Central memory CD4-positive, alpha-beta T cell (primary cell): ENCODE data around the gene SLC12A7.

ENCODE experiments used
- DNase-seq: peaks from one replicate; pipeline ENCODE4 v3.0.0; 2022

Gene SLC12A7

DNA sequence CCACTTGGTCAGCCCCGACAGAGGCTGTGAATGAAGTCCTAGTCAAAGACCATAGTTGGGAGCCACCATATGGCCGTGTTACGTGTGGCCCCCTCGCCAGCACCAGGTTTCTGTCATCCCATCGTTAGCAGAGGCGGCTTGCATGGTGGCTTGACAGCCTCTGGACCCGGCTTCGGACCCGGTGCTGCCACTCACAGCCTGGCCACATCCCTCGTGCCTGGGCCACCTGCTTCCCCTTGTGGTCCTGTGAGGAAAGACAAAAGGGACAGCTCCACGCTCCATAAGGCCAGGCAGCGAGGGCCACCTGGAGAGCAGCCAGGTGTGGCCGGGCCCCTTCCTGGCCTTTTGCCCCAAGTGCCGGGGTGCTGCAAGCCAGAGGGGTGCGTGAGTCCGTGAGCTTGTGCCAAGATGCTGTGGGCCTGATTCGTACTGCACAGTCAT, 97.1 kb downstream of the SLC12A7 start:
- no peak for DNase-seq

DNA sequence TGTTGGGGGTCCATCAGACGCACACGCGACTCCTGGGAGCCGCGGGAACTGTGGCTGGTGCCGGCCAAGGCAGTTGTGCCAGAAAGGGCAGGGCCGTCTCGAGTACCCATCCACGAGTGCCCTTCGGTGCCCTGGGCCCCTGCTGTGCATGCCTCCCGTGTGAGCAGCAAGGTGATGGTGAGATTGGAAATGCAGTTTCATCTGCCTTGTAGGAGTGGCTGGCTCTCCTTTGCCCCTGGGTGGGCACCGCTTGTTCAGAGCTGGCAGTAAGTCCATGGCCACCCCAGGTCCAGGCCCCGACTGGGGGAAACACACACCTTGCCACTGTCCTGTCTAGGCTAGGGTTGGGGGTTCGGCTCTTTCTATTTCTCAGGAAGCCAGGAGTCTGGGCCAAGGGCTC, 97.5 kb downstream of the SLC12A7 start:
- DNase-seq, result no peak

DNA sequence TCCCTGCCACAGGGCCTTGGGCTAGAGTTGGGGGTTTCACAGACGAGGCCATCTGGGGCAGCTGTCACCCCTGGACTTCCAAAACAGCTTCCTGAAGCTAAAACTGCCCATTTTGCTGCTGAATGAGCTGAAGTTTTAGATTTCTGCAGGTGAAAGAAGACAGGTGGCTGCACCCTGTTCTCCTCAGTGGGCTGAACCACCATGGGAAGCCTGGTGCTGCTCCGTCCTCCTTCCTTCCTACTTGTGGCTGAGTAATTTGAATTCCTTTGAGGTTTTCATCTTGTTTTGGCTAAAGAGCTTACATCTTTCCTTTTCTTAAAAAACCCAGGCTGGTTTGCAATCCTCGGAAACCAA, 97.9 kb downstream of the SLC12A7 start:
- no peak for DNase-seq

DNA sequence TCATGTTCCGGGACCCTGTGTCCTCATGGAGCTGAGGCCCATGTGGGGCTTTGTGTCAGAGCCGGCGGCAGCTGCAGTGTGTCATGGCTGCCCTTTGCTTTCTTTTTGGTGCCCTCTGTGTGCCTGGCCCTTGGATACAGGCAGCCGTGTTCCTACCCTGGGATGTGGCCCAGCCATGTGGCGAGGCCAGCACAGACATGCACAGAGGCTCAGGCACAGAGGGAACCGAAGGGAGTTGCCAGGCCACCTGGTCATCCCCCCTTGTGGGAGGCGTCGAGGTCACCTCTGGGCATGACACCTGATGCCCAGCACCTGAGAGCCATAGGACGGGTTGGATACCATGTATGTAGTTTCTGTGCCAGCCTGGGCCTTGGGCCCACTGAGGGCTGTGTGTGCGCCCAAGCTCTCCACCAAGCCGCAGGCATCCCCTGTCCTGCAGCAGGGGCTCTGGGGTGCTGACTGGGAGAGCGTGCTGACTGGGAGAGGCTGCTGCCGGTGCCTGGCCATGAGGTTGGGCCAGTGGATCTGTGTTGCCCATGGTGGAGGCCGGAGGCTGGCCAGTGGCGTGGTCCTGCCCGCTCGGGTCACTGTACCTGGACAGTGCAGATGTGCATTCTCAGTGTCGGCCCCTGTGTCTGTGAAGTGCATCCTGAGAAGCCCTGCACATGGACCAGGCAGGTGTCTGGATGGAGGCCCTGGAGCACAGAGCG, 98.5 kb downstream of the SLC12A7 start:
- DNase-seq, result no peak

DNA sequence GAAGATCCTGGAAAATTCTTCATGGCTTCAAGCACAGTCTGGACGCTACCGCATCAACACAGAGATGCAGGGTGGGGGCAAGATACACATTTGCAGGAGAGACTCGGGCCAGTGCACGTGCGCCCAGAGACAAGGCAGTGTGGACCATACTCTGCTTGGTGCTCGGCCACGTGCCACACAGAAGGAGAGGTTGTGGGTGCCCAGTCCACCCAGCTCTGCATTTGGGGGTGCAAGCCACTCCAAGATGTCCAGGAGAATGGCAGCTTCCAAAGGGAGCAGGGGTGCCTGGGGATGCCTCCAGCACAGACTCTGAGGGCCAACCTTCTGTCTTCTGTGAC, 99.0 kb downstream of the SLC12A7 start:
- DNase-seq, result no peak

DNA sequence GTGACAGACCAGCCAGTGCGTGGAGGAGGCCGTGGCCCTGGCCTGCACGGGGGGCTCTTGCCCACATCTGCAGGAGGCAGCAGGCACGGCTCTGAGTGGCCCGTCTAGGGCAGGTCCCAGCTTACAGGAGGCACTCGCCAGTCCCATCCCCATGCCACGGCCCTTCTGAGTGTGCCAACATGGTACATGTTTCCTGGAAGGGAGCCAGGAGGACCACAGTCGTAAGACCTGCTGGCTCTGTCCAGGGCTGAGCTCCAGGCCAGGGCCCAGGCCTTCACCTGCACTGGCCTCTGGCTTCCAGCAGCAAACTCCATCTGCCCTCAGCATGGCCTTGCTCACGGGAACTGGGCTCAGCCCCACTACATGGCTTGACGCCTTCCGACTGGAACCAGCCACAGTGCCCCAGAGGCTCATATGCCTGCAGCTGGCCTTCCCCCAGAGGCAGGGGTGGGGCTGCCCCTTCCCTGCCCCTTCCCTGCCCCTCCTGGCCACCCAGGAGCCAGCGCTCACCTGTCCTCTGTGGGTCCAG, 99.5 kb downstream of the SLC12A7 start:
- DNase-seq, result no peak

DNA sequence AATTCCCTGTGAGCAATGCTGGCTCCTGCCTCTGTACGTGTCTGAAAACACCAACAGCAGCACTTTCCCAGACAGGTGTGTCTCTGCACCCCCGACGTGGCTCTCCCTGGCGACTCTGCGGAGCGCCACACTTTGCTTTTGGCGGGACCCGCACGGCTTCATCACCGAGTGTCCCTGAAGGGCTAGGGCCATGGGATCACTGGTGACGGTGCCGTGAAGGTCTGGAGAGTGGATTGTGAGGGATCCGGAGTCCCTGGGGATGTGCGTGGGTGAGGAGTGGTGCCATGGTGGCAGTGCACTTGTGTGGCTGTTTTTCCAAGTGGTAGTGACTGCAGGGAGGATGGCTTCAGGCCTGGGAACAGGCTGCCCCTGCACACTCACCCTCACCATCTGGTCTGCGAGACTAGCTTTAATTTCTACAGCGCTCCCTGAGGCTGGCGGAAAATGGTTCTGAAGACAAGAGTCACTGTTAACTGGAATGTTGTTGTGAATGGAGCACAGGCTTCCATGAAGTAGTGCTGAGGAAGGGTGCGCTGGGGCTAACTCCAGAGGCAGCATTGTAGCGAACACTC, 100.0 kb downstream of the SLC12A7 start:
- DNase-seq, result no peak

DNA sequence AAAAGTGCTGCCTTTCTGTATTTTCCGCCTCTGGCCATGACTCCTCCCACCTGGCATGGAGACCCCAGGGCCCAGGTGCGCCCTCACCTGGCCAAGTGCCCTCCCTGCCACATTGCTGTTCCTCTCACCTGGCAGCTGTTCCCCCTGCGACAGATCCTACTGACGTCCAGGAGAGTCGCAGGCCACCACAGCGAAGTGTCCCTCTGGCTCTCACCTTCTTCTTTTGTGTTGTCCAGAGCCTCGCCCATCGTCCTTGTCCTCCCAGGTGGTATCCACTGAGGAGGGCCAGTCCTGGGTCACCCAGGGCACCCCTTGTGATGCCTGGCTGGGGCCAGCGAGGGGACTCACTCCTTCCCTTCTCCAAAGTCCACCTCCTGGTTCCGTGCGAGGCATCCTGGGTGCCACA, 100.6 kb downstream of the SLC12A7 start:
- DNase-seq, result peak; percentile 33

DNA sequence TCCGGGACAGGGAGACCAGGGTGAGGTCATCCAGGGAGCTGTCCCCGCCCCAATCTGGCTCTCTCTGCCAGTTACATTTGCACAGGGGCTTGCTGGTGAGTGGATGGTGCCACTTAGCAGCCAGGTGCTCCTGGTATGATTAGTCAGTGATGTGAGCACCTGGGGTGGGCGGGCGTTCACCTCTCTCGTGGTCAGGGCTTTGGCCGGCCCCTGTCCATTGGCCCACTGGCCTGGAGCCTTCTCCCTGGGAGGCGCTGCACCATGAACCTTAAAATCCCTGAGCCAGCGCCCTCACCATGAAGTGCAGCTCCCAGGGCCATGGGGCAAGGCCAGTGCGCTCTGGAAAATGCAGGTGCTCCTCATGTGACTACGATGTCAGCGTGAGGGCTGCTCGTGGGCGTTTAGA, 101.2 kb downstream of the SLC12A7 start:
- no peak for DNase-seq

DNA sequence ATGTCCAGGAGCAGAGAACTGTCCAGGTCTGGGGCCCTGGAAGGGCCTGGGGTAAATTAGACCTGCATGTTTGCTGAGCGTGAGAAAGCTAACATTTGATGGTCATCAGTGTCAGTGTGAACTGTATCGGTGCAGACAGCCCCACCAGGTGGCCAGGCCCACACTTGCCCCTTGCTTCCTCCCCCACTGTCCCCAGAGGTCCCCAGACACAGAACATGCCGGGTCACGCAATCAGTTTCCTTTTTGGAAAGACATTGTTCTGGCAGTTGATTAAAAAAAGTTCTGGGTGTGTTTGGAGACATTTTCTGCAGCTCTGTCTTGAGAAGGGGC, 101.7 kb downstream of the SLC12A7 start:
- no peak for DNase-seq

DNA sequence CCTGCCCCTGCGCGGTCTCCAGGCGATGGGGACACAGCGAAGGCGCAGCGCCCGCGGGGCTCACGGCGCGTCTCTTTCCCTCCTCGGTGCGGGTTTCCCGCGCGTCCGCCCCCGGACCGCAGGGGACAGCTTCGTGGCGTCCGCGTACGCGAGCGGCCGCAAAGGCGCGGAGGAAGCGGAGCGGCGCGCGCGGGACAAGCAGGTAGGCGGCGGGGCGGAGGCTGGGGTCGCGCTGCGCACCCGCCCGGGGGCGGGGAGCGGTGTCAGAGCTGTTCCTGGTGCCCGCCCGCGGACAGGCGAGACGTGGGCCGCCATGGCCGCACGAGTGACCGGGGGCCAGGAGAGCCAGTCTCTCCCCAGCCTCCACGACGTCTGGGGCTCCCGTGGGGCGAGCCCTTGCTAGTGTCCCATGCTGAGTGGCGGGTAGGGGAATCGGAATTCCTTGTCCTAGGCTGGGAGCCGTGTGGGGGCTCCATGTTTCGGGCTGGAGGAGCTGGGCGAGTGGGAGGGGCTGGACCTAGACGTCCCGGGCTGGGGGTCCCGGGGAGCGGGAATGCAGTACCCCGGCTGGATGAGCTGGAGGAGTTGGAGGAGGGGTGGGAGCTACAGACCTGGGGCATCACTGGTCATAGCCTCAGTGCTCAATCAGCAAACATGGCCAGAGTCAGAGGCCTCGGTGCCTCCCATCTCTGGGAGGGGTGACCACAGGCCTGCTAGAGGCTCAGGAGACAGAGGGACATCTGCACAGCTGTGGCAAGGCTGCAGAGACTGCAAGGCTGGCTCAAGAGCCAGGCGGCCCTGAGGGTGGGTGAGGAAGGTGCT, 102.3 kb downstream of the SLC12A7 start:
- DNase-seq, result no peak

DNA sequence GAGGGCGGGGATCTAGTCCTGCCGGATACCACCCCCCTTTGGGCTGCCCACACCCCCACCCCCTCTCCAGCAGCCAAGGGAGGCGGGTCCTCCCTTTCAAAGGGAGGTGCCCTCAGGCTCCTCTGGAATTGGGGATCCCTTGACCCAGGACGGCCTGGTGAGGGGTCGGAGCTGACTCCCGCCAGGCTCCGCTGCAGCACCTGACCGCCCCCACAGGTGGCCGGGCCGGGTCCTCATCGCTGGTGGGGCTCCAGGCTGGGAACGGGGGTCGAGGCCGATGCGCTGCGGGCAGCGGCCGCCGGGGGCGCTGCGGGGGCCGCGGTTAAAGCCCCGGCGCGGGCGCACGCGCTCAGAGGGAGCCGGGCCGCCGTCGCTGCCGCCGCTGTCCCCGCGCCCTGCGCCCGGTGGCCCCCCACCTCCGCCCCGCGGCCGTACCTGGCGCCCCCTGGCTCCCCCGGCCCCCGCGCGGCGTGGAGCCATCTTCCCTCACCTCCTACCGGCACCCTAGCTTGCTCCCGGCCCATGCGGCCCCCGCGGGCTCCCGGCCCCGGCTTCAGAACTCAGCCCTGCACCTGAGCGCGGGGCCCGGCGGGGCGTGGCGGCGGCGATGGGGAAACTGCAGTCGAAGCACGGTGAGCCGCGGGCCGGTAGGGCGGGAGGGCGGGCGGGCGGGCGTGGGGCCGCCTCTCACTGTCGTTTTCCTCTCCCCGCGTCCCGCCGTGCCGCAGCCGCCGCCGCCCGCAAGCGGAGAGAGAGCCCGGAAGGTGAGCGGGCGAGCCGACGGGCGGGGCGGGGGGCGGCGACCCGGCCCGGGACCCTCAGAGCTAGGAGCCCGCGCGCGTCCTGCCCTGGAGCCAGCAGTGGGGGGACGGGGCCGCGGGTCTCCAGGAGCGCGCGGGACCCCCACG, 103.2 kb downstream of the SLC12A7 start, which contains the start of gene NKD2:
Gene NKD2 (plus strand): TSS at position 352 of the 908 bp plus-strand sequence. CDS start 256 bp downstream, at position 608.
- DNase-seq, result peak; percentile 31

DNA sequence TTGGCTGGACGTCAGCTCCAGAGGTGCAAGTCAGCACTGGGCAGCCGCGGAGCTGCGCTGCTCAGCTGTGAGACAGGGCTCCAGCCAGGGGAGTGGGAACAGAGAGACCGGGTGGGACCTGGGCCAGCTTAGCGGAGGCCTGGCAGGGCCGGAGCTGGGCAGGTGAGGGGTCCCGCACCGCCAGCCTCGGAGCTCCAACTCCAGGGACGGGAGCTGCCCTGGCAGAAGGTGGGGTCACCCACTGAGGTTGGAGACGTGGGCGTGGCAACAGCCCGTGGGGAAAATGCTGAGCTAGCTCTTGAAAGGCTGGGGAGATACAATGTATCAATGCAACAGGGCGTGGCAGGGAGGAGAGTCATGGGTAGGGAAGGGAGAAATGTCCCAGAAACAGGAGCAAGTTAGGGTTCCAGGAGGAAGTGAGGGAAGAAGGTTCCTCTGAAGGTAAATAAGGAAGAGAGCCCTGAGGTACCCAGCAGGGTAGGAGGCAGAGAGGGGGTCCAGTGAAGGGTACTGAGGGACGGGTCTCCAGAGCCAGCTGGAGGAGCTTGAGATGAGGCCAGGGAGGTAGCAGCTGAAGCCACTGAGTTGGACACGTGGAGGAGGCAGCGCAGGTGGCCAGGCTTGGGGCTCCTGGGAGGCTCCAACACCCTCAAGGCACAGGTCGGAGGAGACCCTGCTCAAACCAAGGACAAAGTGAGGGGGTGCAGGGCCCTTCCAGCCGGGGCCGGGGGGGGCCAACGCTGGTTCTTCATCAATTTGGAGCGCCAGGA, 104.0 kb downstream of the SLC12A7 start:
- no peak for DNase-seq

DNA sequence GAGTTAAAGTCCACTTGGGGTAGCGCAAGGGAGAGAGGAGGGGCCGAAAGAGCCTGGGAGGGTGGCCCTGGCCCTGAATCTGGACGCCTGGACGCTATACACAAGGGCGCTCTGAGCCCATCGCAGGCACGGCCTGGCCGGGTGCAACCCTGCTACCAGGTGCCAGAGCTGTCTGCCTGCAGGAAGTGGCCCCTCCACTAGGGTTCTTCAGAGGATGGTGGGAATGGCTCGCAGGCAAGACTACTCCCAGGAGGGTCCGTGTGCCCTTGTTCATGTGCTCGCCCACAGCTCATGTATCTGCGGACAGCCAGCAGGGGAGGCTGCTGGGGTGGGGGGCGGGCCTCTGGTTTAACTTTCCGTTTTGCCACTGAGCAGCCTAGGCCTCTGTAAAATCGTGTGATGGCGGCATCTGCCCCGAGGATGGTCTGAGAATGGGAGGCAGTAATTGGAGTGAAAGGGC, 104.6 kb downstream of the SLC12A7 start:
- no peak for DNase-seq

DNA sequence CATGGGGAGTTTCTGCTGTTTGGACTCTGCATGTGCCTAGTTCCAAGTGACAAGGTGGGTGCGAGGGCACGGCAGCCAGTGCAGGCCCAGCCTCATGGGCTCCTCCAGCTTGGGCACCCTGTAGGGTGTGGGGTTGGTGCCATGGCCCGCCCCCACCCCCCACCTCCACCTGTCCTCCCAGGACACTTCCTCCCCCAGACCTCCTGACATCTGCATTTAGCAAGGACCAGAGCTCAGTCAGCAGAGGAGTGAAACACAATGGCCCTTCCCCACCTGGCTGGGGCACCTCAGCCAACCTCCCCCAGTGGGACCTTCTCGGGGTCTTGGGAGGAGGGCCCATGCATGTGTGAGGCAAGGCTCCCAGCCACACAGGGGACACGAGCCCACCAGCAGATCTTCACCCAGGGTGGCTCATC, 105.2 kb downstream of the SLC12A7 start:
- DNase-seq, result no peak

DNA sequence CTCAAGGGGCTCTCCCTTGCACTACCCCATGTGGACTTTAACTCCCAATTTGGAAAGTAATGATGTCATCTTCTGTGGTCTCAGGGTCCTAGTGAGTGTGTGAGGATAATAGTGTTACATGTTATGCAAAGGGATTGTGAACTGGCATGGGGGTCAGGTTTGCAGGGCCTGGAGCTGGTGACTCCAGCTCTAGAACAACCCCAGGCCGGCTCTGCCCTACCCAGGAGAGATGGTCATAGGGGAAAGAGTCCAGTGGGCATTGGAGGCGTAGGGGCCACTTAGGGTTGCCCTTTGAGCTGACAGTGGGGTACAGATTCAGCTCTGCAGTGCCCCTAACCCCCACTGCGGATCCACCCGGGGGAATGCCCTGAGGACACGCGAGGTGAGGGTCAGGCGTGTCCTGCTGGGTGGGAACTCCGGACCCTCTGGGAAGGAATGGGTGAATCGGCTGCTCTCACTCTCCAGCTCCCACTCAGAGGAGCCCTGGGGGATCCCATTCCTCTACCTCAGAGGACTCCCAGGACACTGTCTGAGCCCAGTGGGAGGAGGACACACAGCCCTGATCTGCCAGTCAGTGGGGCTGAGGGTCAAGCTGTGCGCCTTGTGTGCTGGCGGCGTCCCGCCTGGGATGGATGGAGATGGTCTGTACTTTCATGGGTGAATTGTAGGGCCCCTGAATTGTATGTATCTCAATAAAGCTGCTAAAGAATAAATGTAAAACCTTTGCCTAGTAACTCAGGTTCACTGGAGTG, 105.8 kb downstream of the SLC12A7 start:
- no peak for DNase-seq

DNA sequence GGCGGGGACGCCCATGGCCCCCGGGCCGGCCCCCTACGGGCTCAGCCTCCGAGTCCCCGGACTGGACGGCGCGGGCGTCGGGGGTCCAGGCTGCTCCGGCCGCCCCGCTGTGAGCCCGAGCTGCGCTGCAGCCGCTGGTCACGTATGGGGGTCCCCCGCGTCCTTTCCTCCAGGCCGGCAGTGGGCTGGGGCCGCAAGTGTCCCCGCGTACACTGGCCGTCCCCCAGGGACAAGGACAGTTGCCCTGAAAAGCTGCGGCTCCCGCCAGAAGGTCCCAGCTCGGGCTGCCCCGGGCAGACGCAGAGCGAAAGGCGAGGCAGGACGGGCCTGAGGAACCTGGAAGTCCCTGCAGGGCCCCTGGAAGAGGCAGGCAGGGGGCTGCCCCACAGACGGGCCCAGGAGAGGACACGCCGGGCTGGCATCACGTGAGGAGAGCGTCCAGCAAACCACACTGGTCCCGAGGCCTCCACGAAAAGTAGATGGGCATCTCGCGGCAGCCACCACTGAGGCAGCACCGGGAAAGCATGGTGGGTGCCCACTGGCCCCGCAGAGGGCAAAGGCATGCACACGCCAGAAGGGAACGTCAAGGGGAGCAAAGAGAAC, 106.5 kb downstream of the SLC12A7 start:
- no peak for DNase-seq

DNA sequence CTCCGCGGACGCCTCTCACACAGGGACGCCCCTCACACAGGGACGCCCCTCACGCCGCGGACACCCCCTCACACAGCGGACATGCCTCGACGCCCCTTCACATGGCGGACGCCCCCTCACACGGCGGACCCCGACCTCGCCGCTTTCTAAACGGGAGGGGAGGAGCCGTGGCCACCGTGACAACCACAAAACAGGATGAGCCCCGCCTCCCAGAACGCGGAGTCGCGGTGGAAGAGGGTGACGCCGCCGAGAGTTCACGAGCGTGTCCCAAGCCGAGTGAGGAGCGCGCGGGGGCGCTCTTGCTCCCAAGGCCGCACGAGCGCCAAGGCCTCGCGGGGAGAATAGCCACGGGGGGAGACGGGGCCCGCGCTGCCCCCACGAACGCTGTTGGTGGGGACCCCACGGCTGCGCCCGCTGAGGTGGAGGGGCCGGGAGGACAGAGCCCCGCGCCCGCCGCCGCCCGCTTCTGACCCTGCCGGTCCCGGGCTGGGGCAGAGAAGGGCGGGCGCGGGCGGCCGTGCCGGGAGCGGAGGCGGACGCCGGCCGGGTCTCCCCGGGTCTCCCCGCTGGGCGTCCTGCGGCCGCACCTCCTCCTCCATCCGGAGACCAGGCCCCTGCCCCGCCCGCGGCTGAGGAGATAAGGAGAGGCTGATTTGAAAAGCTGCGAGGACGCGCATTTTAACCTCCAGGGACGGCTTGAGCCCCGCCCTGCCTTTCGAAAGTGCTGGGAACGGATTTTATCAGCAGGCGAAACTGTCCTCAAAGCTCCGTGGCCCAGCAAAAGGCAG, 107.2 kb downstream of the SLC12A7 start:
- DNase-seq, result peak; percentile 37

DNA sequence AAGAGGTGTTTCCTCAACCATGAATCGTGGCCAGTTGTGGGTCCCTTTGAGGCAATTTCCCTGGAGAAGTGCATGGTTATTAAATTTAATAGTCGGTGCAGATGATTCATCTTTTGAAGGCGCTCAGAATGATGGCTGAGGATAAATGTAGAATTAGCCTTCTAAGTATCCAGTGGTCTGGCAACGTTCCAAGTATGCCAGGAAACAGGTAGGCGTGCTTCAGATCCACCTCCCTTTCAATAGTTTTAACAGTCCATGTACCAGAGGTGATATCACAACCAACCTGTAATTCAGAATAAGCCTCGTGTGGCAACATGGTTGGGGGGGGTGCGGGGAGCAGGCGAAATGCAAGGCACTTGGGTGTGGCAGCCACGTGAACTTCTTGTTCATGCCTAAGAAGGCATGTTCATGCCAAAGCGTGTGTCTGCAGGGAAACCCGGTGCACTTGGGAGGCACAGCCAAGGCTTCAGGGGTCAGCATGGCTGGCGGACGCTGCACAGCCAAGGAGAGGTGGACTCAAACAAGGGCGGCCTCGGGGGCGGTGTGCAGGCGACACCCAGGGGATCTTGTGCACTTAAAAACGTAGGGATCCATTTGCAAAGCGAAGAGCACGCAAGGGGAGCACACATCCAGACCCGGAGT, 108.4 kb downstream of the SLC12A7 start:
- peak; percentile 43 for DNase-seq
